ENCODE results near the gene GPR37. TPM values are rescaled to one million over a fixed set of nuclear protein-coding genes. Genes with fewer than 3 reads are reported as not detected.

The GPR37 gene
- total RNA-seq, 1 donor from 2014 or later, result 43.7 TPM

DNA sequence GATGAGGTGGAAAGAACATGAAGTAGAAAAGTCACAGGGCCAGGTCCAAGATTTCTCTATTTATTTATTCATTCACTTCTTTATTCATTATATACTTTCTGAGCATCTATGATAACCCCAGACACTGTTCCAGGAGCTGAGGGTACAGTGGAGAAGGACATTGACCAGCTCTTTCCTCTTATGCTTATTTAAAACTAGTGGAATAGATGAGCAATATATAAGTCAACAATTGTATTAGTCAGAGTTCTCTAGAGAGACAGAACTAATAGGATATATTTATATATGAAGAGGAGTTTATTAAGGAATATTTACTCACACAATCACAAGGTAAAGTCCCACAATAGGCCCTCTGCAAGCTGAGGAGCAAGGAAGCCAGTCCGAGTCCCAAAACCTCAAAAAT lies 15.0 kb upstream of the GPR37 start:
- no peaks in the 10 kb centered on the region for H3K36me3 Mint-ChIP-seq (ENCODE audit: unreplicated experiment)
- DNase-seq (ENCODE audit: extremely low spot score, unreplicated experiment), result no peak
- H3K27ac Mint-ChIP-seq (ENCODE audit: unreplicated experiment), result no peak overlapping the region
- H3K9me3 Mint-ChIP-seq (ENCODE audit: unreplicated experiment), result peaks cover 4% of the 10 kb centered on the region
- H3K4me1 Mint-ChIP-seq (ENCODE audit: unreplicated experiment), result peaks cover 22% of the 10 kb centered on the region
- TF ChIP-seq, protein P1, sequence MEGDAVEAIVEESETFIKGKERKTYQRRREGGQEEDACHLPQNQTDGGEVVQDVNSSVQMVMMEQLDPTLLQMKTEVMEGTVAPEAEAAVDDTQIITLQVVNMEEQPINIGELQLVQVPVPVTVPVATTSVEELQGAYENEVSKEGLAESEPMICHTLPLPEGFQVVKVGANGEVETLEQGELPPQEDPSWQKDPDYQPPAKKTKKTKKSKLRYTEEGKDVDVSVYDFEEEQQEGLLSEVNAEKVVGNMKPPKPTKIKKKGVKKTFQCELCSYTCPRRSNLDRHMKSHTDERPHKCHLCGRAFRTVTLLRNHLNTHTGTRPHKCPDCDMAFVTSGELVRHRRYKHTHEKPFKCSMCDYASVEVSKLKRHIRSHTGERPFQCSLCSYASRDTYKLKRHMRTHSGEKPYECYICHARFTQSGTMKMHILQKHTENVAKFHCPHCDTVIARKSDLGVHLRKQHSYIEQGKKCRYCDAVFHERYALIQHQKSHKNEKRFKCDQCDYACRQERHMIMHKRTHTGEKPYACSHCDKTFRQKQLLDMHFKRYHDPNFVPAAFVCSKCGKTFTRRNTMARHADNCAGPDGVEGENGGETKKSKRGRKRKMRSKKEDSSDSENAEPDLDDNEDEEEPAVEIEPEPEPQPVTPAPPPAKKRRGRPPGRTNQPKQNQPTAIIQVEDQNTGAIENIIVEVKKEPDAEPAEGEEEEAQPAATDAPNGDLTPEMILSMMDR (IDR thresholded peaks at IDR 0.05), result no peak
- H3K4me3 Mint-ChIP-seq (ENCODE audit: unreplicated experiment), result no peak overlapping the region
- no peaks in the 10 kb centered on the region for H3K27me3 Mint-ChIP-seq (ENCODE audit: unreplicated experiment)

DNA sequence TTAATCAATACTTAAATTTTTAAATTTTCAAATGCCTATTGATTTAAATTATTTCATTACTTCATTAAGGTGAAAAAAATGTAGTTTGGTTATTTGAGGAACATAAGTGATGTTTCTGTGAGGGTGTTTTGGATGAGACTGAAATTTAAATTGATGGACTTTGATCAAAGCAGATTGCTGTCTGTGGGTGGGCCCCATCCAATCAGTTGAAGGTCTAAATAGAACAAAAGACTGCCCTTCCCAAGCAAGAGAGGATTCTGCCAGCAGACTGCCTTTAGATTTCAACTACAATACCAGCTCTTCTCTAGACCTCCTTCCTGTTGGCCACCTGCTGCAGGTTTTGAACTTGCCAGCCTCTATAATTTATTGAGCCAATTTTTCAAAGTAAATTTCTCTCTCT lies 14.5 kb upstream of the GPR37 start:
- Mint-ChIP-seq H3K9me3 (ENCODE audit: unreplicated experiment) (peaks cover 4% of the 10 kb centered on the region), H3K27me3 (ENCODE audit: unreplicated experiment) (no peaks in the 10 kb centered on the region), H3K4me1 (ENCODE audit: unreplicated experiment) (peaks cover 18% of the 10 kb centered on the region), H3K36me3 (ENCODE audit: unreplicated experiment) (no peaks in the 10 kb centered on the region), H3K4me3 (ENCODE audit: unreplicated experiment) (no peak overlapping the region), H3K27ac (ENCODE audit: unreplicated experiment) (no peak overlapping the region)
- no peak for DNase-seq (ENCODE audit: extremely low spot score, unreplicated experiment)
- TF ChIP-seq, protein P1 (IDR thresholded peaks at IDR 0.05), result no peak

DNA sequence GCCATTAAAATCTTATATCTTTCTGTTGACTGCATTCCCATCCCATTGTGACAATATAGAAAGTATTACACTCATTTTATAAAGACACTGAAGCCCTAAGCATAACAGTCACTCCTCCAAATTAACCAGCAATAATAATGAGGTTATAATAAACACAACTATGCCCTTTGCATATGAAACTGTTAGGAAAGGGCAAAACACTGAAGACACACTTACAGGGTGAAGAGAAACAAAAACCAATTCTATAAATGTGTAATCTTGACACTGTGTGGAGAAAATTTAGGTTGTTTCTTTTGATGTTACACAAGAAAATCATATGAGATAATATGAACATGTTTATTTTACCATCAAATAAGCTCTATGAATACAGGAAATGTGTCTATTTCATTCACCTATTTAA lies 14.0 kb upstream of the GPR37 start:
- no peak overlapping the region for H3K4me3 Mint-ChIP-seq (ENCODE audit: unreplicated experiment)
- TF ChIP-seq, protein P1 (IDR thresholded peaks at IDR 0.05), result no peak
- DNase-seq (ENCODE audit: extremely low spot score, unreplicated experiment), result no peak
- no peaks in the 10 kb centered on the region for H3K27me3 Mint-ChIP-seq (ENCODE audit: unreplicated experiment)
- no peaks in the 10 kb centered on the region for H3K36me3 Mint-ChIP-seq (ENCODE audit: unreplicated experiment)
- peaks cover 19% of the 10 kb centered on the region for H3K4me1 Mint-ChIP-seq (ENCODE audit: unreplicated experiment)
- H3K27ac Mint-ChIP-seq (ENCODE audit: unreplicated experiment), result no peak overlapping the region
- peaks cover 4% of the 10 kb centered on the region for H3K9me3 Mint-ChIP-seq (ENCODE audit: unreplicated experiment)

DNA sequence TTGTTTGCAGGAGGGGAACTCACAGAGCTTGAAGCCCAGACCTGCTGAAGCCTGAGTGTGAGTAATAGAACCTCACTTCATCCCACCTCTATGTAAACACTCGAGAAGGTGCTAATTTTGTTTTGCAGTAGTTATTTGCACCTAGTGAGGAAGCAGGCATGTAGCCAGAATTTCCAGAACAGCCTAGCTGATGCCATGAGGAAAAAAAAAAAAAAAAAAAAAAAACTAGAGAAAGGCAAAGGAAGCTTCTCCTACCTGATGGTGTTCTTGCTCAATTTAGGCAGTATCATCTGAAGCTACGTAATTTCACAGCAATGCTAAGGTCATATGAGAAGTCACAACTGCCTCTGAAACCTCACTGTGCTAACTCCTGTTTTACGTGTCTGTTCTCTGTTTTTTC lies 13.6 kb upstream of the GPR37 start:
- TF ChIP-seq, protein P1 (IDR thresholded peaks at IDR 0.05), result no peak
- Mint-ChIP-seq H3K4me1 (ENCODE audit: unreplicated experiment) (peaks cover 22% of the 10 kb centered on the region), H3K9me3 (ENCODE audit: unreplicated experiment) (peaks cover 4% of the 10 kb centered on the region), H3K36me3 (ENCODE audit: unreplicated experiment) (no peaks in the 10 kb centered on the region), H3K27me3 (ENCODE audit: unreplicated experiment) (no peaks in the 10 kb centered on the region), H3K4me3 (ENCODE audit: unreplicated experiment) (no peak overlapping the region), H3K27ac (ENCODE audit: unreplicated experiment) (no peak overlapping the region)
- DNase-seq (ENCODE audit: extremely low spot score, unreplicated experiment), result no peak

DNA sequence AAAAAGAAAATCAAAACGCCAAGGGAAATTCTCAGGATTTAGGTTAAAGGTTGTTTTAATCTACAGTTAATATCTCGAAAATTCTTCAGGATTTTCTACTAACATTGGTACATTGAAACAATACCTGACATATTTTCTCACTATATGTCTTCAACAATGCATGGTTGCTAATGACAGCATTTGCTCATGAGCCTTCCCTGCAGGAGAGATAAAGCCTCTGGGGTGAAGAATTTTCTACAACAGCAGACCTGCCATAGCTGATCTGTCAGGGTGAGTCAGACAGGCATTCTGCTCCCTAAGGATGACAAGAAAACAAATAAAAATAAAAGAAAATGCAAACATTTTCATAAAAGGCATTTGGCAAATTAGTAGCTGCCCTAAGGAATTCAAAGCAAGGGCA lies 11.7 kb upstream of the GPR37 start:
- H3K9me3 Mint-ChIP-seq (ENCODE audit: unreplicated experiment), result no peaks in the 10 kb centered on the region
- no peaks in the 10 kb centered on the region for H3K27me3 Mint-ChIP-seq (ENCODE audit: unreplicated experiment)
- no peak overlapping the region for H3K4me3 Mint-ChIP-seq (ENCODE audit: unreplicated experiment)
- H3K4me1 Mint-ChIP-seq (ENCODE audit: unreplicated experiment), result peaks cover 23% of the 10 kb centered on the region
- no peaks in the 10 kb centered on the region for H3K36me3 Mint-ChIP-seq (ENCODE audit: unreplicated experiment)
- TF ChIP-seq, protein P1 (IDR thresholded peaks at IDR 0.05), result no peak
- no peak for DNase-seq (ENCODE audit: extremely low spot score, unreplicated experiment)
- H3K27ac Mint-ChIP-seq (ENCODE audit: unreplicated experiment), result no peak overlapping the region
